NCI-H2196 (cell line): ENCODE data around the gene CCDC73.
"Not testable (repeated sequence)": the region's sequence is repeated elsewhere in the genome, so short reads cannot be mapped to it uniquely, and the experiment has no call there.

Source experiments
- DNase-seq: peaks from one replicate; lab custom pipeline; 2025; ENCODE audit not compliant: unreplicated experiment; lab: John Stamatoyannopoulos, UW

CCDC73 gene

GRCh38 chr11:32809313-32809712 lies 14.9 kb upstream of the CCDC73 start:
- DNase-seq = peak; percentile 61

- DNase-seq = no peak
Measured at GRCh38 chr11:32796425-32796824, 2.0 kb upstream of the CCDC73 start.

GRCh38 chr11:32792948-32793475 lies 1.4 kb downstream of the CCDC73 start:
- DNase-seq = peak; percentile 64

GRCh38 chr11:32792111-32792947 lies 2.1 kb downstream of the CCDC73 start:
- DNase-seq = no peak

GRCh38 chr11:32790916-32791315 lies 3.5 kb downstream of the CCDC73 start:
- DNase-seq = no peak

- DNase-seq = no peak
Measured at GRCh38 chr11:32786811-32787210, 7.7 kb downstream of the CCDC73 start.

- no peak for DNase-seq
Measured at GRCh38 chr11:32785262-32785661, 9.2 kb downstream of the CCDC73 start.

GRCh38 chr11:32781721-32782120 lies 12.7 kb downstream of the CCDC73 start:
- no peak for DNase-seq

GRCh38 chr11:32780839-32781238 lies 13.6 kb downstream of the CCDC73 start:
- DNase-seq = not testable (repeated sequence)

GRCh38 chr11:32779136-32779535 lies 15.3 kb downstream of the CCDC73 start:
- no peak for DNase-seq

- DNase-seq = no peak
Measured at GRCh38 chr11:32775908-32776307, 18.6 kb downstream of the CCDC73 start.

- no peak for DNase-seq
Measured at GRCh38 chr11:32774081-32774480, 20.4 kb downstream of the CCDC73 start.

GRCh38 chr11:32772731-32773130 lies 21.7 kb downstream of the CCDC73 start:
- DNase-seq = no peak

- DNase-seq = not testable (repeated sequence)
Measured at GRCh38 chr11:32761774-32762173, 32.7 kb downstream of the CCDC73 start.

GRCh38 chr11:32758291-32758690 lies 36.2 kb downstream of the CCDC73 start:
- DNase-seq = no peak

- not testable (repeated sequence) for DNase-seq
Measured at GRCh38 chr11:32753181-32753580, 41.3 kb downstream of the CCDC73 start.

- DNase-seq = no peak
Measured at GRCh38 chr11:32752001-32752400, 42.5 kb downstream of the CCDC73 start.

- no peak for DNase-seq
Measured at GRCh38 chr11:32751381-32751780, 43.1 kb downstream of the CCDC73 start.

GRCh38 chr11:32729976-32730375 lies 64.5 kb downstream of the CCDC73 start:
- DNase-seq = no peak

GRCh38 chr11:32723332-32723731 lies 71.1 kb downstream of the CCDC73 start:
- no peak for DNase-seq

GRCh38 chr11:32722255-32722654 lies 72.2 kb downstream of the CCDC73 start:
- no peak for DNase-seq

- DNase-seq = no peak
Measured at GRCh38 chr11:32713496-32713895, 81.0 kb downstream of the CCDC73 start.

- not testable (repeated sequence) for DNase-seq
Measured at GRCh38 chr11:32708978-32709377, 85.5 kb downstream of the CCDC73 start.
